ENCODE results near the gene ITGA1.

DNA sequence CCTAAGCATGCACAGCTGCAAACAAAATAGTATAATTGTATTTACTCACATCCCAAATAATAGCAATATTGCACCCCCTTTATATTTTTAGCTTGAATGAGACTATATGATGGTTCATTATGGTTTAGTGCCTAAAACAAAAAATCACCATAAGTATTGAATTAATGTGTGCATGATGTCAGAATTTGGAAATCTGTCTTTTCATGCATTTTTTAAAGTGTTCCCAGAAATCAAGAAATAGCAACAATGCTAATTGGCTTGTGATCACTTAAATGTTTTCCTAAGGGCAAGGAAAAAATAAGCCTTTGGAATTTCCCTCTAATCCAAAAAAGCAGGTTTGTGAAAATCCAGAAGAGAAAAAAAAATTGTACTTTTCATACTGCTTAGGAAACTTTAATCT, 150.5 kb downstream of the ITGA1 start:
- TF ChIP-seq, protein P1, sequence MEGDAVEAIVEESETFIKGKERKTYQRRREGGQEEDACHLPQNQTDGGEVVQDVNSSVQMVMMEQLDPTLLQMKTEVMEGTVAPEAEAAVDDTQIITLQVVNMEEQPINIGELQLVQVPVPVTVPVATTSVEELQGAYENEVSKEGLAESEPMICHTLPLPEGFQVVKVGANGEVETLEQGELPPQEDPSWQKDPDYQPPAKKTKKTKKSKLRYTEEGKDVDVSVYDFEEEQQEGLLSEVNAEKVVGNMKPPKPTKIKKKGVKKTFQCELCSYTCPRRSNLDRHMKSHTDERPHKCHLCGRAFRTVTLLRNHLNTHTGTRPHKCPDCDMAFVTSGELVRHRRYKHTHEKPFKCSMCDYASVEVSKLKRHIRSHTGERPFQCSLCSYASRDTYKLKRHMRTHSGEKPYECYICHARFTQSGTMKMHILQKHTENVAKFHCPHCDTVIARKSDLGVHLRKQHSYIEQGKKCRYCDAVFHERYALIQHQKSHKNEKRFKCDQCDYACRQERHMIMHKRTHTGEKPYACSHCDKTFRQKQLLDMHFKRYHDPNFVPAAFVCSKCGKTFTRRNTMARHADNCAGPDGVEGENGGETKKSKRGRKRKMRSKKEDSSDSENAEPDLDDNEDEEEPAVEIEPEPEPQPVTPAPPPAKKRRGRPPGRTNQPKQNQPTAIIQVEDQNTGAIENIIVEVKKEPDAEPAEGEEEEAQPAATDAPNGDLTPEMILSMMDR (IDR thresholded peaks at IDR 0.05): no peak
- TF ChIP-seq POLR2A (IDR thresholded peaks at IDR 0.05) (no peak), POLR2AphosphoS5 (IDR thresholded peaks at IDR 0.05; ENCODE audit: insufficient read depth in 1 of 2, low read depth in 1 of 2) (no peak)

Data from vagina (tissue), 2 donors.